Astrocyte of the cerebellum (primary cell): ENCODE data around the gene DIPK1B.

ENCODE experiments used
- DNase-seq: peaks from one replicate; pipeline ENCODE4 v3.0.0-alpha.2; 2011; ENCODE audit warnings: low read depth
- H3K4me3 ChIP-seq: 2 replicates; pipeline ENCODE4 v1.5.1; 2011; ENCODE audit warnings: mild to moderate bottlenecking, low read depth, low read length, moderate library complexity
- in situ Hi-C: cut with HindIII; loops from 2 replicates; pipeline ENCODE4 v1.10.0; 2017; ENCODE audit warnings: low sequenced_read_pairs
- TF ChIP-seq, protein P1 (sequence below): IDR thresholded peaks from 2 replicates; pipeline ENCODE4 v1.5.1; 2012; ENCODE audit warnings: low read length, low read depth, moderate library complexity, mild to moderate bottlenecking; ENCODE audit errors: missing control alignments

Gene DIPK1B

DNA sequence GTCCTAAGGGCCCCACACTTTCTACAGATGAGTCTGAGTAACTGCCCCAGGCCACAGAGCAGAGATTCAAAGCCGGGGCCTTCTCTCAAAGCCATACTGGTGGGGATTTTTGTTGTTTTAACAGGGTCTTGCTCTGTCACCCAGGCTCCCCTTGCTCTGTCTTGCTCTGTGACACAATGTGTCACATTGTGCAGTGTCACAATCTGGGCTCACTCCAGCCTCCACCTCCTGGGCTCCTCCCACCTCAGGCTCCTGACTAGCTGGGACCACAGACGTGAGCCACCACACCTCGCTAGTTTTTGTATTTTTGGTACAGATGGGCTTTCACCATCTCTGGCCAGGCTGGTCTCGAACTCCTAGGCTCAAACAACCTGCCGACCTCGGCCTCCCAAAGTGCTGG is 33.7 kb upstream of the DIPK1B start:
- in situ Hi-C loops, result loop anchor here (10.0 kb wide), 1 partner anchor 124 kb away; no protein-coding TSS in a partner anchor
- TF ChIP-seq, protein P1, sequence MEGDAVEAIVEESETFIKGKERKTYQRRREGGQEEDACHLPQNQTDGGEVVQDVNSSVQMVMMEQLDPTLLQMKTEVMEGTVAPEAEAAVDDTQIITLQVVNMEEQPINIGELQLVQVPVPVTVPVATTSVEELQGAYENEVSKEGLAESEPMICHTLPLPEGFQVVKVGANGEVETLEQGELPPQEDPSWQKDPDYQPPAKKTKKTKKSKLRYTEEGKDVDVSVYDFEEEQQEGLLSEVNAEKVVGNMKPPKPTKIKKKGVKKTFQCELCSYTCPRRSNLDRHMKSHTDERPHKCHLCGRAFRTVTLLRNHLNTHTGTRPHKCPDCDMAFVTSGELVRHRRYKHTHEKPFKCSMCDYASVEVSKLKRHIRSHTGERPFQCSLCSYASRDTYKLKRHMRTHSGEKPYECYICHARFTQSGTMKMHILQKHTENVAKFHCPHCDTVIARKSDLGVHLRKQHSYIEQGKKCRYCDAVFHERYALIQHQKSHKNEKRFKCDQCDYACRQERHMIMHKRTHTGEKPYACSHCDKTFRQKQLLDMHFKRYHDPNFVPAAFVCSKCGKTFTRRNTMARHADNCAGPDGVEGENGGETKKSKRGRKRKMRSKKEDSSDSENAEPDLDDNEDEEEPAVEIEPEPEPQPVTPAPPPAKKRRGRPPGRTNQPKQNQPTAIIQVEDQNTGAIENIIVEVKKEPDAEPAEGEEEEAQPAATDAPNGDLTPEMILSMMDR, result no peak
- no peak overlapping the region for H3K4me3 ChIP-seq
- no peak for DNase-seq

DNA sequence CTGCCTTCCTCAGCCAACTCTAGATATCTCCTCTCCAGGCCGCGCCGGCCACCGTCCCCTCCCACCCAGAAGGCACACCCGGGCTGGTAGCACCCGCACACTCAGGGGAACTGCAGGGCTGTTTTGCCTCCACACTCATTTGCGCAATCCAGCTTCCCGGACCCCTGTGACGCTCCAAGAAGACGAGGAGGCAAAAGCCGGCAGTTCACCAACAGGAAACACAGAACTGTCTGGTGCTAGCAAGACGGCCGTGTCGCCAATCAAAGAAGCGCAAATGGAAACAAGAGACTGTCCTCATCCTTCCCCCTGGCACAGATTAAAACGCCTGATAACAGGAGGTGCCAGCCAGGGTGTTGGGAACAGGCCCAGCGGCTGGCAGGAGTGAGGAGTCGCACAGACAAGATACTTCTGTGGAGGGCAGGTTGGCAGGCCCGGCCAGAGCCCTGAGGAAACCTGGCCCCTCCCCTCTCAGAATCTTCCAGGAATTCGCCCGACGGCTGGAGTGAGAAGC is 32.9 kb upstream of the DIPK1B start:
- H3K4me3 ChIP-seq, result no peak overlapping the region
- TF ChIP-seq, protein P1, result no peak
- DNase-seq, result no peak
- in situ Hi-C loops, result loop anchor here (10.0 kb wide), 1 partner anchor 125 kb away; no protein-coding TSS in a partner anchor

DNA sequence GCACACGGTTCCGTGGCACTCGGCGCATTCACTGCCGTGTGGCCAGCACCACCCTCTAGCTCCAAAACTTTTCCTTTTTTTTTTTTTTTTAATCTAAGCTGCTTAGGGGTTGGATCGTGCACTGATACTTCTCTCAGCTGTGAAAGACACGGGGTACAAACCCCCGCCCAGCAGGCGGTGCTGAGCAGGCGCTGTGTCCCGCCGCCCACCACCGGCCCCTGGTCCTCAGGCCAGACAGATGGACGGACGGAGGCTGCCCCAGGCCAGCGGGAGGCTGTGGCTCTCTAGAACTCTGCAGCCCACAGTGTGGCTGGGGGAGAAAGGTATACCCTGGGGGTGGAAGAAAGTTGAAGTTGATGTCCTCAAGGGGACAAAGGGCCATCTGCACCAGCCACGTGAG is 31.3 kb upstream of the DIPK1B start:
- TF ChIP-seq, protein P1, result no peak
- in situ Hi-C loops, result no loop called here
- no peak overlapping the region for H3K4me3 ChIP-seq
- DNase-seq, result no peak

DNA sequence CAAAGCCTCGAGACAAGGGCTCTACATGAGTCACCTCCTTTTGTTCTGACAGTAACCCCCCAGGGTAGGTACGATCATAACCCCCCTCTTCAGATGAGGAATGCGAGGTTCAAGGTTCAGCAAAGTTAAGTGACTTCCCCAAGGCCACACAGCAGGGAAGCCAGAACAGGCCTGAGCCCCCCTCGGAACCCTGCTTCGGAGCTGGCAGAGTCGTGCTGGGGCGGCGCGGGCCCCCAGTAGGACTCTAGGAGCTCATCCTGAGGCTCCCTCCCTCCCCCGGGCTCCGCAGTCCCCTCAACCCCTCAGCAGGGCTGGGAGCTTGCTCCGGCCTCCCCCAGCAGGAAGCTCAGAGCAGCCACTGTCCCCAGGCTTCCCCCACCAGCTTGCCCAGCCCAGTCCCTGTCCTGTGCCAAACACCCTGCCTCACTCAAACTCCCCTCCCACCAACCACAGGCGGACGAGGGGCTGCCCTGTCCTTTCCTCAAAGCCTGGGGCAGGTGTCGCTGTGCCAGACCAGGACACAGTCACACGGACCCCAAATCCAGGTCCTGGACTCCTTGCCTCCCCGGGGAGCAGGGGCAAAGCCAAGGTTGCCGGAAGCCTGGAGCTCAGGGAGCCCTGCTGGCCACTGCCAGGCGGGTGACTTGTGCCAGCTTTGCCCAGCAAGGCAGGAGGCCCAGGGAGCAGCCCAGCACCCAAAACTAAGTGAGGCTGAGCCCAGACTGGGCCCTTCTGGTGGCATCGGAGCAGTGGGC is 30.2 kb upstream of the DIPK1B start:
- no peak for DNase-seq
- TF ChIP-seq, protein P1, result no peak
- H3K4me3 ChIP-seq, result no peak overlapping the region
- in situ Hi-C loops, result no loop called here

DNA sequence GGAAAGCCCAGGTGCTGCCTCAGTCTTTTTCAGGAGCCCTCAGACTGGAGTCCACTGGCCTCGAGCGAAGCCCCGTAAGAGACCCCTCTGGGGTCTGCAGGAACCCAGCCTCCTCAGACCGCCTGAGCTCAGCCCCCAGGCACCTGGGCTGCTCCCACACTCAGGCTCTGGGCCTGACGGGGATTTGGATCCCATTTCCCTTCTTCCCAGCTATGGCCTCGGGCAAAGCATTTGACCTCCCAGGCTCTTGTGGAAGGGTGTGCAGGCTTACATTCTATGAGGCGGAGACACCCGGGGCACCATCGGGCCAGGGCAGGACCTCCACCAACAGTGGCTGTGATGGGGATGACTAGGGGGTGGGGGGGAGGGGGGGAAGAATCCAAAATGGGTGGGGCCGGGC is 29.7 kb upstream of the DIPK1B start:
- no peak for DNase-seq
- TF ChIP-seq, protein P1, result no peak
- H3K4me3 ChIP-seq, result no peak overlapping the region
- in situ Hi-C loops, result no loop called here

DNA sequence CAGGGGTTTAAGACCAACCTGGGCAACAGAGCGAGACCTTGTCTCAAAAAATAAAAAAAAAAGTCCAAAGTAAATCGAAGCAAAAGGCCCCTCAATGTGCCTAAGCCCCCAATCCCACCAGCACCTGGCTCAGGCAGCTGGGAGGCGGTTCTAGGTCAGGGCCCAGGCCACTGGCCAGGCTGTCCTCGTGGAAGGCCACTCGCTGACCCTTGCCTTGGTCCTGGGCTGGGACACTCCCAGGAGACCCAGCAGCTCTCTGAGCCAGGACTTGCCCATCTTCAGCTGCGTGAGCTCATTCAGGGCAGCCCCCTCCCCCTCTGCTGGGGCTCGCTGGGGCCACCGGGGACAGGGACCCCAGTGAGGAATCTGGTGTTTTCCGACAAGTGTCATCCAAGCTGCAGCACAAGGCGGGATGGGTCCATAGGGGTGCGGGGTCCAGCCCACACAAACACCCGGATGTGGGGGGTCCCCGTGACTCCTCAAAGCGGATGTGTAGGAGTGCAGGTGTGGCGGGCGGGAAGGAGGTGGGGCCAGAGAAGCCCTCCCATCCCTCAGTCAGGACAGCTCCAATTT is 29.1 kb upstream of the DIPK1B start:
- DNase-seq, result no peak
- no peak overlapping the region for H3K4me3 ChIP-seq
- TF ChIP-seq, protein P1, result no peak
- in situ Hi-C loops, result no loop called here
